HG03342 (cell line): Measurements from ENCODE around the gene XXYLT1.

Experiments
- ATAC-seq: cut with Tn5 transposase; IDR thresholded peaks from one replicate; pipeline ENCODE4 v1.9.1; 2021; ENCODE audit warnings: mild to moderate bottlenecking, moderate library complexity; ENCODE audit not compliant: unreplicated experiment

XXYLT1 gene

GRCh38 chr3:195036574-195036973 is 234.4 kb downstream of the XXYLT1 start:
- no peak for ATAC-seq

DNA sequence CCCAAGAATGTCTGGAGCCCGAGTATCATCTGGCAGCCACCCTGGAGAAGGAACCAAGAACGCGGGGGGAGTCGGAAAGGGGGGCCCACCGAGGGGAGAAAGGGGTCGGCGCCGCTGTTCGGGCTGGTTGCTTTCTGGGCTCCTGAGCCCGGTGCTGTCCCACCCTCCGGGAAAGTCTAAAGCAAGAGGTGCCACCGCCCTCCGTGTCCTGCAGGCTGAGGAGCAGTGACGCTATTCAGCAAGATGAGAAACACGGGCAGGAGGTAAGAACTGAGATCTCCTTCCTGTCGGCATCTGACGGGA is 234.8 kb downstream of the XXYLT1 start:
- no peak for ATAC-seq

- no peak for ATAC-seq
Observed at GRCh38 chr3:195035345-195036202, 235.4 kb downstream of the XXYLT1 start.

DNA sequence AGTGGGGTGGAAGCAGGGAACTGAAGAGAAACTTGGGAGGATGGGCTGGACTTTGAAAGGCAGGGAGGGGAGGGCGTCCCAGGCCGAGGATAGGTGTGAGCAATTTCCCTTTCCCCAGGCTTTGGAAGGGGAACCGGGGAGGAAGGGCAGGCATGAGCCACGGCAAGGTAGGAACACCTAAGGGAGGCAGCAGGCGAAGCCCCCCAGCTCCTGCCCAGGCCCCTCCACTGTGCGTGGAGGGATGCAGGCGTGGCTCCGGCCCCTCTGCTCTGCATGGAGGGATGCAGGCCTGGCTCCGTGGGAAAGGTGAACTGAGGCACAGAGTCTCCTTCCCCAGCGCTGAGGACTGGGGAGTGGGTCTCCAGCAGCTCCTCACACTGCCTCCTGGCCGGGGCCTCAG is 236.4 kb downstream of the XXYLT1 start:
- ATAC-seq: no peak

DNA sequence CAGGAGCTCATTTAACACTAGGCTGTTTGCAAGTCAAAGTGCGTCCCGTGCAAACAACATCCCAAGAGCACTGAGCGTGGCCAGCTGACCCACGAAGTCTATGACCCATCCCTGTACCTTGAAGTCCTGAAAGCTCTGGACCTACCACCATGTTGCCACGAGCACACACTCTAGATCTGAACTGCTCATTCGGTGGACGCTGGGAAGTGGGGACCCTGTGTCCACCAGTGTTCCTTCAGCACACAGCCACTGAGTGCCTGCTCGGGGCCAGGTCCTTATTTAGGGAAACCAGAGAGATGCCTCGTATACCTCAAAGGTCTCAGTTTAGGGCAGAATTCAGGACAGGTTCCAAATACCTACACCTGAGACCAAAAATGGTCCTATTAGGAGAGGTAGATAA is 236.9 kb downstream of the XXYLT1 start:
- no peak for ATAC-seq

DNA sequence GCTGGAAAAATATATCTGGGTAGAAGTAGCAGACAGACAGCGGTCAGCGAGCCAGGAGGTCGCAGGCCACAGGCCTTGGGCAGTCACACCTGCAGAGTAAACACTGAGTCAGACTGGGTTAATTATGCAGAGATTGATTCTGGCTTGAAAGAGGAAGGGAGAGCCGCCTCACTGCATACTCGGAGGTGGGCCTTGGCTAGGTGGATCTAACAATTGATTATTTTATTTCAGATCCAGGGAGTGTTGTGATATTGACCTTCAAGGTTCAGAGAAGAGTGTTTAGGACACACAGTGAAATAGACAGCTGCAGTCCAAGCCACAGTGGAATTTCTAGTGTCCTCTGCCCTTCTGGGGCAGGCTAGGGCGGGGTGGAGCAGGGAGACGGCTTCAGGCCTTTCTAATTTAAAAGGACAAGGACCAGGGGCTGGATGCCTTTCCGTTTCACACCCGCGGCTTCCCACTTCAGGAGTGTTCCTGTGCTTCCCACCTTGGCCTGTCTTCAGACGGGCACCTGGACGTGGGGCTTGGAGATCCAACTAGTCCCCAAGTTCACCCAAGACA is 237.3 kb downstream of the XXYLT1 start:
- no peak for ATAC-seq

DNA sequence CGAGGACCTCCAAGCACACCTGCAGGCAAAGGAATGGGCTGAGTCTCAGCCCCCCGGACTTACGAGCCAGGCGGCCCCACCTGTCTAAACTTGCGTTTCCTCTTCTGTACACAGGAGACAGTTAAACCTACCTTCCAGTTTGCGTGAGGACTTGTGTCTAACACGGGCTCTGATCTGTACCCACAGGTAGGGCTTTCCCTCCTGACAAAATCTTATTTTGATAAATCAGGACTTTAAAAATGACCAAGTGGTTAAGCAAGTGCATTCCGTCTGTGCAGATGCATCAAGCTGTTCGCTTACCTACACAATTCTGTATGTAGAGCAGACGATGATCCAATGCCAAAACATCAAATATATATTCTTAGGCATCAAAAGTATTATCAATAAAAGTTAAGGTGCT is 238.0 kb downstream of the XXYLT1 start:
- ATAC-seq: no peak

- ATAC-seq: no peak
Observed at GRCh38 chr3:195032106-195032759, 238.7 kb downstream of the XXYLT1 start.

DNA sequence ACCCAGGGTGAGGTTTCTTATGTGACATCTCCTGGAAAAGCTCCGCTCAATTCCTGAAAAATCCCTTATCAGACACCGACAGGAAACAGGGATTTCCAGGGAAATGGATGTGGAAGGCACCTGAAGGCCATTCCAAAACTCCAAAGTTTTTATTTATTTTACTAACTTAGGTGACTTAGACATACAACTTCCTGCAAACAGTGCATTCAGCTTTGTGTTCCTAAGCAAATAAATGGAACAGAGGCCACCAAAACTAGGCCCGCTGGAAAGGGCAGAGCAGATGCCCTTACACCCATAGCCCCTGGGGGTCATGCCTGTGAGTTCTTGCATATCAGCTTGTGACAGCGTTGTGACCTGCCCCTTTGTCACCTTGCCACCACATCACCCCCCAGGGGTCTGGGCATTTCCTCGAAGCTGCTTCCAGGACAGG is 239.4 kb downstream of the XXYLT1 start:
- ATAC-seq: no peak

DNA sequence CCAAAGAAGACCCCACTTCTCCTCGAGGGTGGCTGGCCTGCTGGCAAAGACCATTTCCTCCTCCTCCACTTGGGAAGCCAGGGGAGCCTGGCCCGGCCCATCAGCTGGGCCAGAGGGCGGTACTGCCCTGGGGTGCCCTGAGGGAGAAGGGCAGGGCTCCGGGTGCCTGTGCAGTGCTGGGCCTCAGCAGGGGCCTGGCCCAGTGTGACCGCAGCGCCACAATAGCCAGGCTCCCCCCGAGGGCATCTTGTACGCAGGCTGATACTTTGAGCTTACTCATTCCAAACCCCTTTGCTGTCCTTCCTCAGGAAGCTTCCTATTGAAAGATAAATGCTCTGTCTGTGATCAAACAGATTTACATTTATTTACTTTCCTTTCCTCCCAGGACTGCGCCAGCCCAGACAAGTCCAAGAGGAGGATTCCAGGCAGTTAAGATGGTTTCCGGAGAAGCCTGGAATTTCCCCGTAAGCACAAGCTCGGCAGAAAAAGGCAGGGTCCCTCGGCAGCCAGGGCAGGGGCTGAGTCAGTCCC is 240.1 kb downstream of the XXYLT1 start:
- ATAC-seq: no peak

DNA sequence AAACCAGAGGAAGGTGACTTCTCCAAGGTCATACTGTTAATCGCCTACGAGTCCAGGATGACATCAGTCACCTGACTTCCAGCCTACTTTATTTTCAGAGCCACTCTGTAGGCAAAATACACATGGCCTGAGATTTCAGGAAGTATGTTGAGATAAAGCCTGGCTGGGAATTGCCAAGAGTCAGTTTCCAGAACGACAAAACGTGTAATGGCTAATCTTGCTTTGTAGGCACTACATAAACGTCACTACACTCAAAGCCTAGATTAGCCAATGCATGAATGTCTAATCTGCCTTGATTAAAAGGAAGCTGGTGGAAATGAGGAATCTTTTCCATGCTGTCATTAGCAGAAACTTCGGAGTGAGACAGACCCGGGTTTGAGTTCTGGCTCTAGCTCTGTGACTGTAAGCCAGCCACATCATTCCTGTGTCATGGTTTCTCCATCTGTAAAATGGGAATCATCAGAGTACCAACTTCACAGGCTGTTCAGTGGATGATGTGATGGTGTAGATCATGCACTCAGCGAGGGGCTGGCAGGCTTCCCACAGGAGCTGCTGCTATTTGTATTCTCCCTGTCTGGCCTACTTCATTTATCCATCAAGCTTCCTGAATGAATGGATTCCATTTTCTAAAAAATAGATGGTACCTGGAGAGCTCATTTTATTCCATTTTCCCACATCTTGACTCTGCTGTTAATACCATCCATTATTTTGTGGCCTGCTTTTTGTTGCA is 241.9 kb downstream of the XXYLT1 start:
- ATAC-seq: no peak

DNA sequence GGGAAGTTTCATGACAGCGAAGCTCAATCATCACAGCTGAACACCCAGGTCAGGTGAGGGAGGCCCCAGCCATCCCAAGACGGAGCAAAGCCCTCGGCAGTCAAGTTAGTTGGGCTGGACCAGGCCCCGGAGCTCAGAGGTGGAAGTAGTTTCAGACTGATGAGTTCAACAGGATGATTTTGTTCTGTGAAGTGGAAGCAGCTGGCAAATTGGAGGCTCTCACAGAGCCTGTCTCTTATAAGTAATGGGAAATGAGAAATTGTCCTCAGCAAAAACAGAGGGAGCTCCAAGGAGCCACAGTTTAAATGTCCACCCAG is 245.1 kb downstream of the XXYLT1 start:
- no peak for ATAC-seq

GRCh38 chr3:195025056-195025883 is 245.7 kb downstream of the XXYLT1 start:
- no peak for ATAC-seq

DNA sequence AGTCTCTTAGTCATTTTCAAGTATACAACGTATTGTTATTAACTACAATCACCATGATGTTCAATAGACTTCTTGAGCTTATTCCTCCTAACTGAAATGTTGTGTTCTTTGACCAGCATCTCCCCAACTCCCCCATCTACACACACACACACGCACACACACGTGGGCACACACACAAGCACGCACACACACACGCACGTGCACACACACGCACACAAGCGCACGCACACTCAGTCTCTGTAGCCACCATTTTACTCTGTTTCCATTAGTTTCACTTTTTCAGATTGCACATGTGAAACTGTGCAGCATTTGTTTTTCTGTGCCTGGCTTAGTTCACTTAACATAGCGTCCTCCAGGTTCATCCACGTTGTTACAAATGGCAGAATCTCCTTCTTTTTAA is 247.0 kb downstream of the XXYLT1 start:
- no peak for ATAC-seq

GRCh38 chr3:195023576-195023975 is 247.4 kb downstream of the XXYLT1 start:
- no peak for ATAC-seq

GRCh38 chr3:195021692-195022091 is 249.3 kb downstream of the XXYLT1 start:
- ATAC-seq: no peak

- ATAC-seq: no peak
Observed at GRCh38 chr3:195020921-195021320, 250.0 kb downstream of the XXYLT1 start.

- no peak for ATAC-seq
Observed at GRCh38 chr3:195020185-195020584, 250.8 kb downstream of the XXYLT1 start.

DNA sequence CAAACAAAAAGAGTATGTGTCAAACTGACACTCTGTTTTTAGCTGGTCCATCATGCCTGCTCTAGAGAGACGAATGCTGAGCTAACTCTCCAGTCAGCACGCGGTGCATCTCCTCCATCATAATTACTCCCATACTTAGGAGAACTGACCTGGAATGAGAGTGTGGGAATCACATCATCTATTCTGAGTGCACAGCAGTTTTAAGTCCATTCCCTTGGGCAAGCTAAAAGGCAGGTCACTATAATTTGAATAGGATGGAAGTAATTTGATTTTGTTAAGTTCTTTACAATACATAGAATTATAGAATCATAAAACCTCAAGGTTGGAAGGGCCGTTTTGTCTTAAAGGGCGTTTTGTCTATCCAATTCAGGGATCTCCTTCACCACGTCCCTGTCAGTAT is 251.6 kb downstream of the XXYLT1 start:
- no peak for ATAC-seq
